H1 (cell line): ENCODE results near the gene CAPZB. TPM values are rescaled to one million over a fixed set of nuclear protein-coding genes. Genes with fewer than 3 reads are reported as not detected.

Experiments
- CTCF ChIA-PET: fragments of 300-600 bp; sonication (Branson Sonifier 250); formaldehyde crosslinking; loops from one replicate; lab custom pipeline; 2021; ENCODE audit not compliant: partially characterized antibody; lab: Charles Lee
- POLR2A ChIA-PET: fragments of 300-600 bp; sonication (Branson Sonifier 250); formaldehyde crosslinking; loops from one replicate; lab custom pipeline; 2021; ENCODE audit warnings: inconsistent platforms; ENCODE audit not compliant: partially characterized antibody; lab: Charles Lee
- DNase-seq, 2 experiments: peaks; one replicate each; pipeline versions ENCODE4 v3.0.0 to v3.0.0-alpha.2; 2010 to 2022; ENCODE audit warnings: low spot score in 2 of 2, low read depth in 1 of 2, mixed read lengths in 1 of 2
- FAIRE-seq: peaks from 2 replicates; lab custom pipeline; 2011; peaks lifted over from hg19 to GRCh38; lab: Jason Lieb, UNC
- H2AFZ ChIP-seq: 2 replicates; pipeline ENCODE4 v1.8.1; 2012; ENCODE audit warnings: low read length, inconsistent platforms
- H2AK5ac ChIP-seq: 2 replicates; pipeline ENCODE4 v1.6.1; 2013; ENCODE audit warnings: low read depth, low read length
- H2BK120ac ChIP-seq: replicated peaks from 2 replicates; pipeline ENCODE3; 2013; ENCODE audit warnings: low read depth, low read length, inconsistent platforms
- H2BK12ac ChIP-seq: 2 replicates; pipeline ENCODE4 v1.6.1; 2013; ENCODE audit warnings: low read depth, low read length
- H2BK15ac ChIP-seq: 2 replicates; pipeline ENCODE4 v1.6.1; 2013; ENCODE audit warnings: low read length
- H2BK20ac ChIP-seq: 2 replicates; pipeline ENCODE4 v1.6.1; 2013; ENCODE audit warnings: low read length
- H2BK5ac ChIP-seq: 2 replicates; pipeline ENCODE4 v1.6.1; 2013; ENCODE audit warnings: low read depth, low read length
- H3K14ac ChIP-seq: 2 replicates; pipeline ENCODE4 v1.6.1; 2013; ENCODE audit warnings: inconsistent platforms; ENCODE audit not compliant: insufficient read length
- H3K18ac ChIP-seq: 2 replicates; pipeline ENCODE4 v1.6.1; 2013; ENCODE audit warnings: low read length; ENCODE audit errors: extremely low read depth
- H3K23ac ChIP-seq: 2 replicates; pipeline ENCODE4 v1.6.1; 2013; ENCODE audit warnings: inconsistent platforms; ENCODE audit not compliant: insufficient read length
- H3K23me2 ChIP-seq: 2 replicates; pipeline ENCODE4 v1.6.1; 2013; ENCODE audit warnings: low read depth, low read length
- H3K27ac ChIP-seq: 2 replicates; pipeline ENCODE4 v1.6.1; 2011; ENCODE audit warnings: low read depth, low read length, inconsistent platforms
- H3K27me3 ChIP-seq, 4 experiments: replicated peaks in 1 of 4; 1 replicate in 1 of 4; 2 replicates in 3 of 4; pipeline versions ENCODE4 v1.6.1 to v1.8.1; 2011 to 2013; ENCODE audit warnings: low read length in 3 of 4, mild to moderate bottlenecking in 3 of 4, inconsistent platforms in 2 of 4, mixed read lengths in 2 of 4, moderate library complexity in 1 of 4; ENCODE audit not compliant: control insufficient read depth in 3 of 4, insufficient read depth in 3 of 4; ENCODE audit errors: extremely low read depth in 1 of 4
- H3K36me3 ChIP-seq, 4 experiments: 2 replicates each; pipeline versions ENCODE4 v1.6.1 to v1.8.1; 2011 to 2013; ENCODE audit warnings: mild to moderate bottlenecking in 4 of 4, low read length in 3 of 4, moderate library complexity in 2 of 4, control low read depth in 1 of 4, inconsistent platforms in 1 of 4; ENCODE audit not compliant: insufficient read depth in 4 of 4, control insufficient read depth in 2 of 4
- H3K4ac ChIP-seq: replicated peaks from 2 replicates; pipeline ENCODE3; 2013; ENCODE audit warnings: low read length, low read depth, mixed read lengths, inconsistent platforms; ENCODE audit not compliant: insufficient read length
- H3K4me1 ChIP-seq, 4 experiments: replicated peaks in 1 of 4; 1 replicate in 1 of 4; 2 replicates in 3 of 4; pipeline versions ENCODE4 v1.6.1 to v1.8.1; 2011 to 2013; ENCODE audit warnings: low read length in 3 of 4, inconsistent platforms in 2 of 4, mixed read lengths in 1 of 4; ENCODE audit not compliant: insufficient read depth in 4 of 4, control insufficient read depth in 3 of 4
- H3K4me2 ChIP-seq, 2 experiments: 2 replicates each; pipeline versions ENCODE4 v1.6.1 to v1.8.1; 2011 to 2013; ENCODE audit warnings: low read depth in 2 of 2, low read length in 2 of 2, control low read depth in 1 of 2, inconsistent platforms in 1 of 2, mild to moderate bottlenecking in 1 of 2; ENCODE audit not compliant: insufficient read depth in 1 of 2
- H3K4me3 ChIP-seq, 4 experiments: fragments of 200-600, 300-600 bp in 1 of 4; sonication (generic), shearing (Covaris generic), sonication (Bioruptor Twin) in 1 of 4; 2 replicates each; pipeline versions ENCODE4 v1.5.1 to v1.8.1; 2011 to 2016; ENCODE audit warnings: low read length in 4 of 4, low read depth in 3 of 4, control low read depth in 2 of 4, inconsistent platforms in 2 of 4, mild to moderate bottlenecking in 2 of 4, mixed read lengths in 1 of 4, moderate library complexity in 1 of 4; ENCODE audit not compliant: insufficient read depth in 2 of 4; ENCODE audit errors: extremely low read depth in 1 of 4
- H3K56ac ChIP-seq: replicated peaks from 2 replicates; pipeline ENCODE3; 2013; ENCODE audit warnings: low read depth, mild to moderate bottlenecking, mixed read lengths, low read length, inconsistent platforms; ENCODE audit not compliant: insufficient read length
- H3K79me1 ChIP-seq: 2 replicates; pipeline ENCODE4 v1.6.1; 2013; ENCODE audit warnings: low read depth, low read length, control low read depth
- H3K79me2 ChIP-seq, 2 experiments: 2 replicates each; pipeline versions ENCODE4 v1.6.1 to v1.8.1; 2012 to 2013; ENCODE audit warnings: low read length in 2 of 2, mild to moderate bottlenecking in 2 of 2, inconsistent platforms in 1 of 2; ENCODE audit not compliant: insufficient read depth in 2 of 2, control insufficient read depth in 1 of 2
- H3K9ac ChIP-seq, 4 experiments: replicated peaks in 1 of 4; 1 replicate in 1 of 4; 2 replicates in 3 of 4; pipeline versions ENCODE4 v1.6.1 to v1.8.1; 2011 to 2013; ENCODE audit warnings: low read depth in 3 of 4, low read length in 3 of 4, control low read depth in 2 of 4, mild to moderate bottlenecking in 2 of 4, moderate library complexity in 2 of 4, inconsistent platforms in 1 of 4; ENCODE audit errors: extremely low read depth in 1 of 4
- H3K9me3 ChIP-seq, 2 experiments: 2 replicates each; pipeline versions ENCODE4 v1.6.1 to v1.8.1; 2012 to 2013; ENCODE audit warnings: mild to moderate bottlenecking in 2 of 2, moderate library complexity in 2 of 2, control low read depth in 1 of 2, inconsistent platforms in 1 of 2, low read depth in 1 of 2, low read length in 1 of 2, mixed read lengths in 1 of 2; ENCODE audit not compliant: insufficient read depth in 2 of 2
- H4K20me1 ChIP-seq, 2 experiments: replicated peaks in 1 of 2; 2 replicates each; pipeline versions ENCODE3 to v1.8.1; 2011 to 2013; ENCODE audit warnings: inconsistent platforms in 2 of 2, low read length in 2 of 2, mild to moderate bottlenecking in 1 of 2; ENCODE audit not compliant: insufficient read depth in 2 of 2, control insufficient read depth in 1 of 2
- H4K5ac ChIP-seq: 2 replicates; pipeline ENCODE4 v1.6.1; 2013; ENCODE audit warnings: low read length, low read depth, mixed read lengths, inconsistent platforms; ENCODE audit not compliant: insufficient read length
- H4K8ac ChIP-seq: 2 replicates; pipeline ENCODE4 v1.8.0; 2013; ENCODE audit warnings: mild to moderate bottlenecking, moderate library complexity, low read length, inconsistent platforms; ENCODE audit not compliant: insufficient read depth; ENCODE audit errors: extremely low read depth
- H4K91ac ChIP-seq: replicated peaks from 2 replicates; pipeline ENCODE3; 2013; ENCODE audit warnings: low read length, mixed read lengths, inconsistent platforms; ENCODE audit not compliant: insufficient read length
- ASH2L ChIP-seq: fragments of 200-600, 300-600 bp; sonication (generic); IDR thresholded peaks from one replicate; pipeline ENCODE4 v1.7.1; 2017; ENCODE audit warnings: low read length
- KDM1A ChIP-seq: fragments of 200-600, 300-600 bp; sonication (generic); IDR thresholded peaks from 2 replicates; pipeline ENCODE4 v1.7.1; 2016; ENCODE audit warnings: mild to moderate bottlenecking, low read length, borderline replicate concordance
- KDM4A ChIP-seq: IDR thresholded peaks from one replicate; pipeline ENCODE4 v1.7.1; 2012; ENCODE audit warnings: low read depth, mild to moderate bottlenecking, moderate library complexity, low read length, inconsistent platforms; ENCODE audit not compliant: severe bottlenecking
- SIN3A ChIP-seq, 2 experiments: IDR thresholded peaks in 1 of 2; conservative IDR thresholded peaks in 1 of 2; 2 replicates each; pipeline ENCODE4 v1.6.1; 2011 to 2012; ENCODE audit warnings: low read length in 2 of 2, improper control_type of control experiment in 1 of 2, low read depth in 1 of 2, mild to moderate bottlenecking in 1 of 2
- SP4 ChIP-seq: IDR thresholded peaks from 2 replicates; pipeline ENCODE4 v1.6.1; 2012; ENCODE audit warnings: low read length, inconsistent platforms
- WGBS, 2 experiments: shearing (Covaris generic) in 1 of 2; methylation state at CpG; one replicate each; pipeline versions ENCODE4 v1.1.6 to v1.1.7; 2013 to 2015; ENCODE audit warnings: low lambda C conversion rate in 2 of 2, mixed read lengths in 2 of 2, inconsistent platforms in 1 of 2, low coverage in 1 of 2, missing lambda C conversion rate in 1 of 2; ENCODE audit not compliant: insufficient replicate concordance in 2 of 2, insufficient coverage in 1 of 2, insufficient read length in 1 of 2; ENCODE audit errors: extremely low coverage in 1 of 2, missing lambda C conversion rate in 1 of 2; 5-methylcytosine and 5-hydroxymethylcytosine counted together
- polyA plus RNA-seq, 7 experiments: library from polyadenylated mRNA; depleted of rRNA in 3 of 7; stranded (reverse) in 5 of 7; unstranded in 2 of 7; fragments of >200 nt in 5 of 7; fragments of 200-250 nt in 2 of 7; gene quantifications; 1 replicate in 5 of 7; 2 replicates in 1 of 7; 4 replicates in 1 of 7; pipeline versions ENCODE4 v1.2.1 to v1.2.3, GENCODE V29; 2011 to 2013; ENCODE audit warnings: missing spikeins in 2 of 7, mixed read lengths in 2 of 7
- total RNA-seq: library from RNA; stranded (reverse); fragmentation: NEBNext Ultra II Directional; extraction: Animal tissue kit (Norgen Biotek cat#: 25700); gene quantifications from 2 replicates; pipeline ENCODE4 v1.2.1, GENCODE V29; 2021
- TF ChIP-seq, protein P1 (sequence below): IDR thresholded peaks from 2 replicates; pipeline ENCODE4 v1.6.1; 2011; ENCODE audit warnings: low read length, improper control_type of control experiment

CAPZB gene
- total and polyA plus RNA-seq, 2 of the 8 experiments (the other 6 are each of a cell fraction or from before 2014, with no cell fraction given) = 162 to 371 TPM

DNA sequence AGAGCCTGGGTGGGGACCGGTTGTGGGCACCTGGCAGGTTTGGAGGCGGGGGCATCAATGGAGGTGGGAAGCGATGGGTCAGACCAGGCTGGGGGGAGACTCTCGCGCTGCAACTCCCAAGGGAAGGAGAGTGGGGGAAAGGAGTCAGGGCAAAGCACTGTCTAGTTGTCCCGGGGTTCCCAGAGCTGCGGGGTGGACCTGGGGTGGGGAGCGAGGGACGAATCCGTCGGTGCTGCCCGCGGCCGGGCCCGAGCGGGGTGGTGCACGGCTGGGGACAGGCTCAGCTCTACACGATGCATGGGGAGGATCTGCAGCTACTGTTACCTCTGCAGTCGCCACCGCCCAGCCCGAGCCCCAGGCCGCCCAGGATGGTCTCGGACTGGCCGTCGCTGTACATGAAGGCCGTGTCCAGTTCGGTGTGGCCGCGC lies 173.8 kb downstream of the CAPZB start:
- 6% methylated on average over 22 of the region's 29 CpGs; no CpG with 5 or more reads in 1 of the 2 experiments for WGBS, 2 experiments
- TF ChIP-seq KDM4A = peak; percentile 81
- TF ChIP-seq SIN3A (conservative IDR thresholded peaks at IDR 0.05 in 1 of 2, IDR thresholded peaks at IDR 0.05 in 1 of 2; ENCODE audit: low read depth in 1 of 2, low read length in 2 of 2) = 0 out of 4 replicates have a peak, but pooled peaks of 1 of the 2 experiments have one; percentile 8
- no peak for TF ChIP-seq SP4
- TF ChIP-seq KDM1A = no peak
- TF ChIP-seq, protein P1, sequence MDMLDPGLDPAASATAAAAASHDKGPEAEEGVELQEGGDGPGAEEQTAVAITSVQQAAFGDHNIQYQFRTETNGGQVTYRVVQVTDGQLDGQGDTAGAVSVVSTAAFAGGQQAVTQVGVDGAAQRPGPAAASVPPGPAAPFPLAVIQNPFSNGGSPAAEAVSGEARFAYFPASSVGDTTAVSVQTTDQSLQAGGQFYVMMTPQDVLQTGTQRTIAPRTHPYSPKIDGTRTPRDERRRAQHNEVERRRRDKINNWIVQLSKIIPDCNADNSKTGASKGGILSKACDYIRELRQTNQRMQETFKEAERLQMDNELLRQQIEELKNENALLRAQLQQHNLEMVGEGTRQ = no peak
- peak; percentile 44 for TF ChIP-seq ASH2L
- CTCF ChIA-PET = interaction anchor here (0.5 to 2.0 kb wide), 3 partner anchors 9 to 342 kb away, joined by 3 to 4 read pairs (median 3); no protein-coding TSS in a partner anchor

More for the DNA sequence above, 173.8 kb downstream of the CAPZB start:
- no peak overlapping the region for H3K27ac ChIP-seq
- peaks cover 10% of the 10 kb centered on the region; the same call in 1 of the 2 replicates for H3K23me2 ChIP-seq
- peak overlapping the region; percentile 89 for H4K8ac ChIP-seq
- H3K9ac ChIP-seq = peak overlapping the region; percentile 62 to 89 (median 76)
- peak overlapping the region; percentile 54 for H3K4ac ChIP-seq
- H3K14ac ChIP-seq = no peak overlapping the region
- peak overlapping the region; percentile 89 to 98 for H3K4me2 ChIP-seq
- peaks cover 0 to 2% of the 10 kb centered on the region in 2 experiments; a peak in 1 of 4 replicates for H3K79me2 ChIP-seq
- FAIRE-seq (no peak), DNase-seq (peak in 1 of 2 experiments; percentile 67)
- no peak overlapping the region for H2BK120ac ChIP-seq
- H2AFZ ChIP-seq = peak overlapping the region; percentile 20; the same call in 1 of the 2 replicates
- peak overlapping the region; percentile 66 to 91 (median 79) for H3K4me3 ChIP-seq
- H4K91ac ChIP-seq = no peak overlapping the region
- H2BK12ac ChIP-seq = no peak overlapping the region
- peak overlapping the region; percentile 66 for H3K23ac ChIP-seq
- peaks cover 0 to 4% (median 1%) of the 10 kb centered on the region in 4 experiments; a peak in 1 of 7 replicates for H3K27me3 ChIP-seq
- no peak overlapping the region for H4K5ac ChIP-seq
- peaks cover 2% of the 10 kb centered on the region; the same call in 1 of the 2 replicates for H3K79me1 ChIP-seq
- H2BK5ac ChIP-seq = no peak overlapping the region
- peaks cover 0 to 10% (median 4%) of the 10 kb centered on the region in 4 experiments; a peak in 4 of 8 replicates for H3K36me3 ChIP-seq
- H2BK15ac ChIP-seq = no peak overlapping the region
- H2BK20ac ChIP-seq = no peak overlapping the region
- no peak overlapping the region for H3K56ac ChIP-seq
- no peaks in the 10 kb centered on the region for H3K9me3 ChIP-seq
- H3K4me1 ChIP-seq = peaks cover 0 to 14% (median 8%) of the 10 kb centered on the region in 4 experiments; a peak in 6 of 7 replicates
- POLR2A ChIA-PET = interaction anchor here (0.5 to 16.9 kb wide), 13 partner anchors 10 to 329 kb away, joined by 3 to 143 read pairs (median 4); partner anchors contain the start of genes AKR7A3, EMC1 and MRTO4
- H3K18ac ChIP-seq = no peak overlapping the region; the same call in 1 of the 2 replicates
- H2AK5ac ChIP-seq = no peak overlapping the region
- H4K20me1 ChIP-seq = peaks cover 6 to 10% of the 10 kb centered on the region in 2 experiments
